GM23338 (cell line): ENCODE measurements around the gene DCANP1. TPM values are rescaled to one million over a fixed set of nuclear protein-coding genes. Genes with fewer than 3 reads are reported as not detected.
A peak's percentile ranks its signal among the peaks of the same experiment; 100 is the strongest.

Source experiments
- ATAC-seq: fragments of 200-7000 bp; cut with Tn5 transposase; 3 replicates; pipeline ENCODE4 v1.9.1; 2020
- DNase-seq: peaks from one replicate; pipeline ENCODE4 v3.0.0-alpha.2; 2015; ENCODE audit warnings: low spot score
- H2AFZ ChIP-seq: fragments of 200-600 bp; sonication (generic); 2 replicates; pipeline ENCODE4 v1.8.0; 2016; ENCODE audit warnings: antibody characterized with exemption, mild to moderate bottlenecking, moderate library complexity
- H3F3A ChIP-seq: fragments of 200-600 bp; sonication (generic); replicated peaks from 2 replicates; pipeline ENCODE4 v1.8.0; 2017; ENCODE audit warnings: antibody characterized with exemption, mixed run types, low read depth
- H3K27ac ChIP-seq: fragments of 200-600 bp; sonication (generic); 2 replicates; pipeline ENCODE4 v1.6.1; 2016; ENCODE audit warnings: low read depth
- H3K27me3 ChIP-seq: fragments of 200-600 bp; sonication (generic); 2 replicates; pipeline ENCODE4 v1.8.0; 2016; ENCODE audit warnings: mild to moderate bottlenecking, mixed run types, moderate library complexity; ENCODE audit not compliant: insufficient read depth
- H3K36me3 ChIP-seq: fragments of 200-600 bp; sonication (generic); 2 replicates; pipeline ENCODE4 v1.8.0; 2016; ENCODE audit warnings: mild to moderate bottlenecking; ENCODE audit not compliant: insufficient read depth
- H3K4me1 ChIP-seq: fragments of 200-600 bp; sonication (generic); 2 replicates; pipeline ENCODE4 v1.8.0; 2016; ENCODE audit warnings: mild to moderate bottlenecking, moderate library complexity; ENCODE audit not compliant: insufficient read depth
- H3K4me2 ChIP-seq: fragments of 200-600 bp; sonication (generic); 2 replicates; pipeline ENCODE4 v1.7.1; 2017; ENCODE audit warnings: mixed run types
- H3K4me3 ChIP-seq: fragments of 200-600 bp; sonication (generic); 2 replicates; pipeline ENCODE4 v1.6.1; 2016; ENCODE audit warnings: mixed run types
- H3K79me2 ChIP-seq: fragments of 200-600 bp; sonication (generic); replicated peaks from 2 replicates; pipeline ENCODE4 v1.8.0; 2017; ENCODE audit warnings: mild to moderate bottlenecking; ENCODE audit not compliant: insufficient read depth
- H3K9me2 ChIP-seq: fragments of 200-600 bp; sonication (generic); 2 replicates; pipeline ENCODE4 v1.8.0; 2017; ENCODE audit not compliant: insufficient read depth
- H4K20me1 ChIP-seq: fragments of 200-600 bp; sonication (generic); replicated peaks from 2 replicates; pipeline ENCODE4 v1.8.0; 2017; ENCODE audit warnings: mild to moderate bottlenecking; ENCODE audit not compliant: insufficient read depth
- H3K27ac Mint-ChIP-seq: 2 replicates; pipeline ENCODE4 v1.8.0; 2020; ENCODE audit warnings: inconsistent platforms, mild to moderate bottlenecking, moderate library complexity, mixed read lengths
- H3K27me3 Mint-ChIP-seq: 3 replicates; pipeline ENCODE4 v1.8.0; 2022; ENCODE audit warnings: low read depth, mild to moderate bottlenecking, moderate library complexity, mixed read lengths, inconsistent platforms; ENCODE audit not compliant: insufficient read depth, poor library complexity
- H3K36me3 Mint-ChIP-seq: 3 replicates; pipeline ENCODE4 v1.8.0; 2021; ENCODE audit warnings: low read depth, mild to moderate bottlenecking, inconsistent platforms, moderate library complexity, mixed read lengths
- H3K4me1 Mint-ChIP-seq: 3 replicates; pipeline ENCODE4 v1.8.0; 2020; ENCODE audit warnings: mild to moderate bottlenecking, inconsistent platforms, mixed read lengths
- H3K4me3 Mint-ChIP-seq: 3 replicates; pipeline ENCODE4 v1.8.0; 2021; ENCODE audit warnings: moderate library complexity, mild to moderate bottlenecking, inconsistent platforms, mixed read lengths
- H3K9me3 Mint-ChIP-seq: 3 replicates; pipeline ENCODE4 v1.8.0; 2020; ENCODE audit warnings: moderate library complexity, mild to moderate bottlenecking, inconsistent platforms, mixed read lengths
- CREB1 ChIP-seq: fragments of 250-450 bp; sonication (Bioruptor Pico); IDR thresholded peaks from 2 replicates; pipeline ENCODE4 v1.5.0; 2020; ENCODE audit warnings: low read depth, mild to moderate bottlenecking, moderate library complexity
- ETS1 ChIP-seq: IDR thresholded peaks from 2 replicates; pipeline ENCODE4 v1.6.1; 2016; ENCODE audit warnings: antibody characterized with exemption
- EZH2 ChIP-seq: fragments of 200-600 bp; sonication (generic); IDR thresholded peaks from one replicate; pipeline ENCODE4 v1.8.0; 2017; ENCODE audit warnings: antibody characterized with exemption, mild to moderate bottlenecking, low read depth; ENCODE audit not compliant: unreplicated experiment
- EZH2phosphoT487 ChIP-seq: fragments of 200-600 bp; sonication (generic); IDR thresholded peaks from one replicate; pipeline ENCODE4 v1.8.1; 2018; ENCODE audit warnings: antibody characterized with exemption; ENCODE audit not compliant: unreplicated experiment
- JUNB ChIP-seq: IDR thresholded peaks from one replicate; pipeline ENCODE4 v1.6.1; 2016; ENCODE audit warnings: antibody characterized with exemption; ENCODE audit not compliant: unreplicated experiment
- NANOG ChIP-seq: IDR thresholded peaks from 2 replicates; pipeline ENCODE4 v1.6.1; 2016; ENCODE audit warnings: antibody characterized with exemption, borderline replicate concordance
- POLR2AphosphoS5 ChIP-seq: IDR thresholded peaks from 2 replicates; pipeline ENCODE4 v1.6.1; 2016; ENCODE audit warnings: antibody characterized with exemption, low read depth
- STAT1 ChIP-seq: IDR thresholded peaks from one replicate; pipeline ENCODE4 v1.6.1; 2016; ENCODE audit warnings: antibody characterized with exemption; ENCODE audit not compliant: unreplicated experiment
- ZNF114 ChIP-seq: fragments of 250-450 bp; sonication (Bioruptor Pico); IDR thresholded peaks from 2 replicates; pipeline ENCODE4 v1.5.0; 2020; ENCODE audit warnings: mild to moderate bottlenecking, moderate library complexity
- ZNF331 ChIP-seq: fragments of 250-450 bp; sonication (Bioruptor Pico); IDR thresholded peaks from 2 replicates; pipeline ENCODE4 v1.5.0; 2020; ENCODE audit warnings: low read depth, mild to moderate bottlenecking, moderate library complexity
- ZNF462 ChIP-seq: fragments of 250-450 bp; sonication (Bioruptor Pico); IDR thresholded peaks from 2 replicates; pipeline ENCODE4 v1.5.0; 2020; ENCODE audit warnings: mild to moderate bottlenecking, moderate library complexity
- polyA plus RNA-seq: library from polyadenylated mRNA; unstranded; fragments of >200 nt; fragmentation: Nextera tagmentation; extraction: Ambion mirVana; gene quantifications from 2 replicates; pipeline ENCODE4 v1.2.1, GENCODE V29; 2016
- total RNA-seq: library from RNA; depleted of rRNA; stranded (reverse); fragments of >200 nt; shearing (Covaris generic); gene quantifications from 2 replicates; pipeline ENCODE4 v1.2.3, GENCODE V29; 2014
- TF ChIP-seq, protein P1 (sequence below): IDR thresholded peaks from one replicate; pipeline ENCODE4 v1.6.1; 2018; ENCODE audit warnings: antibody characterized with exemption; ENCODE audit not compliant: unreplicated experiment
- TF ChIP-seq, protein P2 (sequence below), 2 experiments: fragments of 200-600 bp in 1 of 2; sonication (generic) in 1 of 2; conservative IDR thresholded peaks; 2 replicates each; pipeline versions ENCODE4 v1.5.1 to v1.6.1; 2016 to 2017; ENCODE audit warnings: antibody characterized with exemption in 2 of 2, low read depth in 2 of 2, mild to moderate bottlenecking in 2 of 2, moderate library complexity in 1 of 2

The DCANP1 gene
- total and polyA plus RNA-seq, 2 experiments from 2014 or later = not detected

DNA sequence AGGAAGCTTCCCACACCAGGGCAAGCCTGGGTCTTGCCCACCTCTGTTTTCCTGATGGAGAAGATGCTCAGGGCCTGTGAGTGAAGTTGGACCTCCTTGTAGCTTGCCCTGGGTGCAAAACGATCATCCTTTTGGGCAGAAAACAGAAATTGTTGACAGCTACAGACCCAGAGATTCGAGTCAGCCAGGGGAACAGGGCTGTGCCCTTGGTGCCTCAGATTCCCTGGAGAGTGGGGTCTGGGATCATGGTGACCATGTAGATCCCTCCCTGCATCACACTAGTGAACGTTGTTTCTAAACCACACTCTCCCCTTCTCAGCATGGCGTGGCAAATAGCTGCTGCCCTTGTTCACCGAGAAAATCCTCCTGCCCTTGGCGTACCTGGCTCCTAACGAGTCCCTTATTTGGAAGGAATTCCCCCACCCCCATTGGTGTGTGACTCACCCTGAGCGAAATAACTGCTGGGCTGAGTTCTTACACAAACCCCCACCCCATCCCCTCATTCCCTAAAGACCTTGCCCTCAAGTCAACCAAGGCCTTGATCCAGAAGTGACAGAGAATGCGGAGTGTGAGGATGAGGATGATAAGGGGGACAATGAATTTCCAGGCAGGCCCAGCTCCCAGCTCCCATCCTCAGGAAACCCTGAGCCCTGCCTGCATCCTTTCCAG lies 1.1 kb upstream of the DCANP1 start:
- no peak overlapping the region for H2AFZ ChIP-seq
- no peaks in the 10 kb centered on the region for H3F3A ChIP-seq
- H3K4me1 ChIP-seq = no peaks in the 10 kb centered on the region
- no peak overlapping the region for H3K27ac ChIP-seq
- Mint-ChIP-seq H3K36me3 (no peaks in the 10 kb centered on the region), H3K4me3 (no peak overlapping the region), H3K27me3 (peaks cover 8% of the 10 kb centered on the region), H3K4me1 (peaks cover 12% of the 10 kb centered on the region; the same call in 2 of the 3 replicates), H3K27ac (no peak overlapping the region), H3K9me3 (0 out of 3 replicates have a peak, but pooled peaks cover 3% of the 10 kb centered on the region)
- peak; percentile 21 for DNase-seq
- no peaks in the 10 kb centered on the region for H3K9me2 ChIP-seq
- no peaks in the 10 kb centered on the region for H3K27me3 ChIP-seq
- no peaks in the 10 kb centered on the region for H4K20me1 ChIP-seq
- no peak for TF ChIP-seq NANOG
- TF ChIP-seq ZNF114 (CRISPR knock-in tag) = no peak
- TF ChIP-seq, protein P1, sequence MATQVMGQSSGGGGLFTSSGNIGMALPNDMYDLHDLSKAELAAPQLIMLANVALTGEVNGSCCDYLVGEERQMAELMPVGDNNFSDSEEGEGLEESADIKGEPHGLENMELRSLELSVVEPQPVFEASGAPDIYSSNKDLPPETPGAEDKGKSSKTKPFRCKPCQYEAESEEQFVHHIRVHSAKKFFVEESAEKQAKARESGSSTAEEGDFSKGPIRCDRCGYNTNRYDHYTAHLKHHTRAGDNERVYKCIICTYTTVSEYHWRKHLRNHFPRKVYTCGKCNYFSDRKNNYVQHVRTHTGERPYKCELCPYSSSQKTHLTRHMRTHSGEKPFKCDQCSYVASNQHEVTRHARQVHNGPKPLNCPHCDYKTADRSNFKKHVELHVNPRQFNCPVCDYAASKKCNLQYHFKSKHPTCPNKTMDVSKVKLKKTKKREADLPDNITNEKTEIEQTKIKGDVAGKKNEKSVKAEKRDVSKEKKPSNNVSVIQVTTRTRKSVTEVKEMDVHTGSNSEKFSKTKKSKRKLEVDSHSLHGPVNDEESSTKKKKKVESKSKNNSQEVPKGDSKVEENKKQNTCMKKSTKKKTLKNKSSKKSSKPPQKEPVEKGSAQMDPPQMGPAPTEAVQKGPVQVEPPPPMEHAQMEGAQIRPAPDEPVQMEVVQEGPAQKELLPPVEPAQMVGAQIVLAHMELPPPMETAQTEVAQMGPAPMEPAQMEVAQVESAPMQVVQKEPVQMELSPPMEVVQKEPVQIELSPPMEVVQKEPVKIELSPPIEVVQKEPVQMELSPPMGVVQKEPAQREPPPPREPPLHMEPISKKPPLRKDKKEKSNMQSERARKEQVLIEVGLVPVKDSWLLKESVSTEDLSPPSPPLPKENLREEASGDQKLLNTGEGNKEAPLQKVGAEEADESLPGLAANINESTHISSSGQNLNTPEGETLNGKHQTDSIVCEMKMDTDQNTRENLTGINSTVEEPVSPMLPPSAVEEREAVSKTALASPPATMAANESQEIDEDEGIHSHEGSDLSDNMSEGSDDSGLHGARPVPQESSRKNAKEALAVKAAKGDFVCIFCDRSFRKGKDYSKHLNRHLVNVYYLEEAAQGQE = no peak
- no peak for TF ChIP-seq ZNF331 (CRISPR knock-in tag)
- no peak for TF ChIP-seq ZNF462 (CRISPR knock-in tag)
- no peak for TF ChIP-seq POLR2AphosphoS5
- TF ChIP-seq, protein P2, sequence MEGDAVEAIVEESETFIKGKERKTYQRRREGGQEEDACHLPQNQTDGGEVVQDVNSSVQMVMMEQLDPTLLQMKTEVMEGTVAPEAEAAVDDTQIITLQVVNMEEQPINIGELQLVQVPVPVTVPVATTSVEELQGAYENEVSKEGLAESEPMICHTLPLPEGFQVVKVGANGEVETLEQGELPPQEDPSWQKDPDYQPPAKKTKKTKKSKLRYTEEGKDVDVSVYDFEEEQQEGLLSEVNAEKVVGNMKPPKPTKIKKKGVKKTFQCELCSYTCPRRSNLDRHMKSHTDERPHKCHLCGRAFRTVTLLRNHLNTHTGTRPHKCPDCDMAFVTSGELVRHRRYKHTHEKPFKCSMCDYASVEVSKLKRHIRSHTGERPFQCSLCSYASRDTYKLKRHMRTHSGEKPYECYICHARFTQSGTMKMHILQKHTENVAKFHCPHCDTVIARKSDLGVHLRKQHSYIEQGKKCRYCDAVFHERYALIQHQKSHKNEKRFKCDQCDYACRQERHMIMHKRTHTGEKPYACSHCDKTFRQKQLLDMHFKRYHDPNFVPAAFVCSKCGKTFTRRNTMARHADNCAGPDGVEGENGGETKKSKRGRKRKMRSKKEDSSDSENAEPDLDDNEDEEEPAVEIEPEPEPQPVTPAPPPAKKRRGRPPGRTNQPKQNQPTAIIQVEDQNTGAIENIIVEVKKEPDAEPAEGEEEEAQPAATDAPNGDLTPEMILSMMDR (conservative IDR thresholded peaks at IDR 0.05; ENCODE audit: low read depth in 2 of 2) = no peak
- TF ChIP-seq CREB1 (CRISPR knock-in tag) = no peak
- no peak for TF ChIP-seq JUNB
- no peak for TF ChIP-seq EZH2phosphoT487
- TF ChIP-seq STAT1 = no peak
- no peak for TF ChIP-seq ETS1
- TF ChIP-seq EZH2 = no peak
- H3K79me2 ChIP-seq = no peaks in the 10 kb centered on the region
- H3K36me3 ChIP-seq = no peaks in the 10 kb centered on the region
- H3K4me2 ChIP-seq = no peak overlapping the region
- ATAC-seq = peak; percentile 32; the same call in 1 of the 3 replicates
- no peak overlapping the region for H3K4me3 ChIP-seq
